Thoracic aorta (tissue), 2 donors: ENCODE data around the gene MRPL20. TPM values are rescaled to one million over a fixed set of nuclear protein-coding genes. Genes with fewer than 3 reads are reported as not detected.
"Not testable (repeated sequence)": the region's sequence is repeated elsewhere in the genome, so short reads cannot be mapped to it uniquely, and the experiment has no call there.

ENCODE experiments used
- ATAC-seq: fragments of 150-250 bp; one replicate; pipeline ENCODE4 v1.8.0; 2017; ENCODE audit warnings: low read depth; ENCODE audit not compliant: insufficient number of reproducible peaks, low FRiP score
- DNase-seq: peaks from one replicate; pipeline ENCODE4 v3.0.0-alpha.2; 2020; ENCODE audit warnings: low spot score
- H3K27ac ChIP-seq, 2 donors: fragments of 200-600 bp; sonication (generic); 1 replicate in 1 of 2; 2 replicates in 1 of 2; pipeline ENCODE4 v1.5.1; 2016; ENCODE audit warnings: mild to moderate bottlenecking in 2 of 2, moderate library complexity in 2 of 2
- H3K27me3 ChIP-seq: fragments of 200-600 bp; sonication (generic); replicated peaks from 2 replicates; pipeline ENCODE4 v1.6.0; 2016; ENCODE audit warnings: mild to moderate bottlenecking; ENCODE audit not compliant: insufficient read depth
- H3K36me3 ChIP-seq: fragments of 200-600 bp; sonication (generic); one replicate; pipeline ENCODE4 v1.5.1; 2016
- H3K4me1 ChIP-seq, 2 donors: fragments of 200-600 bp; sonication (generic); 1 replicate in 1 of 2; 2 replicates in 1 of 2; pipeline versions ENCODE4 v1.5.1 to v1.6.0; 2016; ENCODE audit warnings: low read depth in 2 of 2, mild to moderate bottlenecking in 1 of 2; ENCODE audit not compliant: control insufficient read depth in 1 of 2
- H3K4me3 ChIP-seq: fragments of 200-600 bp; sonication (generic); 2 replicates; pipeline ENCODE4 v1.5.1; 2016; ENCODE audit warnings: mild to moderate bottlenecking
- H3K9me3 ChIP-seq: fragments of 200-600 bp; sonication (generic); 2 replicates; pipeline ENCODE4 v1.5.1; 2016
- CTCF ChIP-seq: fragments of 200-600 bp; sonication (generic); IDR thresholded peaks from one replicate; pipeline ENCODE4 v1.5.1; 2019; ENCODE audit warnings: antibody characterized with exemption
- total RNA-seq, 2 donors: library from RNA; depleted of rRNA; stranded (reverse); fragments of >200 nt; gene quantifications; one replicate each; pipeline versions ENCODE4 v1.1.0 to v1.2.3, GENCODE V29; 2016

Gene MRPL20
- total RNA-seq, 2 donors from 2014 or later, result 96.9 to 121 TPM

DNA sequence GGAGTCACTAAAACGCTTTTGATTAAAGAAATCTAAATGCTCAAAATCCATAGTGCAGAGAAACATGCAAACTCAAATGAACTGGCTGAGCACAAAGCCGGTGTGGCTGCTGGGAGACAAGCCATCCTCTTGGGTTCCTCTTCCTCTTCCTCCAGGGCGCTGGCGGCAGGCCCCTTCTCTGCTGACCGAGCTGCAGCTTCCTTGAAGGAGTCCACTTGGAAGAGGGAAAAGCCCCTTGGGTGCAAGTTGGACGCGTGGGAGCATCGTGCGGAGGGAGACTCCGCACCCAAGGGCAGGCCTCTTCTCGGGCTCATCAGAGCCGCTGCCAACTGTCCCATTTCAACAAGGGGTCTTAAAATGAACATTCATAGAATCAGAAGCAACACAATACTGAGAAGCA, 15.9 kb downstream of the MRPL20 start:
- no peak for TF ChIP-seq CTCF
- DNase-seq (no peak), ATAC-seq (no peak)
- Histone ChIP-seq H3K4me1 (no peaks in the 10 kb centered on the region), H3K4me3 (no peak overlapping the region), H3K27ac (no peak overlapping the region), H3K36me3 (peaks cover 96% of the 10 kb centered on the region), H3K9me3 (no peaks in the 10 kb centered on the region), H3K27me3 (no peaks in the 10 kb centered on the region)

- TF ChIP-seq CTCF, result no peak
- no peaks in the 10 kb centered on the region for H3K4me1 ChIP-seq
- H3K27ac ChIP-seq, result no peak overlapping the region
- peaks cover 97% of the 10 kb centered on the region for H3K36me3 ChIP-seq
- no peak overlapping the region for H3K4me3 ChIP-seq
- no peak for ATAC-seq
- no peaks in the 10 kb centered on the region for H3K27me3 ChIP-seq
- H3K9me3 ChIP-seq, result no peaks in the 10 kb centered on the region
- DNase-seq, result no peak
These were observed 16.4 kb downstream of the MRPL20 start for GRCh38 chr1:1390675-1391074.

- no peak for ATAC-seq
- H3K36me3 ChIP-seq, result peaks cover 72% of the 10 kb centered on the region
These were observed 19.0 kb downstream of the MRPL20 start for GRCh38 chr1:1388078-1388472.

GRCh38 chr1:1387098-1388077, 19.7 kb downstream of the MRPL20 start:
- no peak for TF ChIP-seq CTCF
- ATAC-seq, result no peak
- H3K4me3 ChIP-seq, result no peak overlapping the region
- no peaks in the 10 kb centered on the region for H3K27me3 ChIP-seq
- H3K27ac ChIP-seq, result no peak overlapping the region
- no peak for DNase-seq
- H3K9me3 ChIP-seq, result no peaks in the 10 kb centered on the region
- no peaks in the 10 kb centered on the region for H3K4me1 ChIP-seq
- H3K36me3 ChIP-seq, result peaks cover 65% of the 10 kb centered on the region

More at GRCh38 chr1:1388078-1388472, 19.0 kb downstream of the MRPL20 start:
- Histone ChIP-seq H3K27me3 (no peaks in the 10 kb centered on the region), H3K4me1 (no peaks in the 10 kb centered on the region), H3K9me3 (no peaks in the 10 kb centered on the region), H3K4me3 (no peak overlapping the region), H3K27ac (no peak overlapping the region)
- no peak for TF ChIP-seq CTCF
- no peak for DNase-seq

DNA sequence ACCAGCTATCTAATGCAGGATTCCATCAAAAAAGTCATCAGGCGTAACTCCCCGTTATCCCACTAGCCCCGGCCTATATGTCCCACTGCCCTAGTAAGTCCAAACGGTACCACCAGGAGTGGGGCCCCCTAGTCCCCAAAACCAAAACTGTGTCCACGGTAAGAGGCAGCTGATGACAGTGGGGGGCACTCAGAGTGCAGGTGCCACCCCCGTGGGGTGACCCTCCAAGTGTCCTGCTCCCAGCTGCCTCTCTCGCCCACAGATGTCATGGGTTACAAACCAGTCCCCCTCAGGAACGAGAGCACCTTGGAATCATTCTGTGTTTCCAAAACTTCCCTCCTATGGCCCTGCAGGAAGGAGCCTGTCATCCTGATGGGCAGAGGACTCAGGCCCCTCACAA, 21.2 kb downstream of the MRPL20 start:
- TF ChIP-seq CTCF, result no peak
- Histone ChIP-seq H3K27ac (no peak overlapping the region), H3K36me3 (peaks cover 52% of the 10 kb centered on the region), H3K4me1 (no peaks in the 10 kb centered on the region), H3K4me3 (no peak overlapping the region), H3K9me3 (no peaks in the 10 kb centered on the region), H3K27me3 (no peaks in the 10 kb centered on the region)
- DNase-seq, result no peak
- no peak for ATAC-seq

GRCh38 chr1:1385339-1385738, 21.8 kb downstream of the MRPL20 start:
- not testable (repeated sequence) for H3K27me3 ChIP-seq, DNase-seq, ATAC-seq, H3K4me1 ChIP-seq, H3K4me3 ChIP-seq, H3K9me3 ChIP-seq, H3K27ac ChIP-seq
- H3K36me3 ChIP-seq, result peaks cover 46% of the 10 kb centered on the region
